MCF 10A (cell line): ENCODE measurements around the gene HBD. TPM values are rescaled to one million over a fixed set of nuclear protein-coding genes. Genes with fewer than 3 reads are reported as not detected.
A peak's percentile ranks its signal among the peaks of the same experiment; 100 is the strongest.
"Not testable (repeated sequence)": the region's sequence is repeated elsewhere in the genome, so short reads cannot be mapped to it uniquely, and the experiment has no call there.

ENCODE experiments used
- BruUV-seq: library from RNA; stranded (reverse); fragments of 400-500 nt; replicated peaks from 2 replicates; lab custom pipeline; 2021; lab: Mats Ljungman, UMichigan
- CTCF ChIA-PET: fragments of 300-600 bp; sonication (Branson Sonifier 250); formaldehyde crosslinking; extraction: SDS; loops from one replicate; lab custom pipeline; 2021; ENCODE audit warnings: antibody characterized with exemption, inconsistent platforms; lab: Yijun Ruan, JAX
- POLR2A ChIA-PET: fragments of 300-600, 350-650 bp; sonication (Branson Sonifier 250); formaldehyde crosslinking; extraction: SDS; loops from one replicate; lab custom pipeline; 2020; ENCODE audit warnings: antibody characterized with exemption, inconsistent platforms; lab: Yijun Ruan, JAX
- DNase-seq: peaks from one replicate; pipeline ENCODE4 v3.0.0-alpha.2; 2018; ENCODE audit not compliant: unreplicated experiment
- H3K27ac Mint-ChIP-seq: one replicate; pipeline ENCODE4 v1.8.0; 2022; ENCODE audit warnings: mild to moderate bottlenecking, low read depth, mixed read lengths; ENCODE audit not compliant: unreplicated experiment
- H3K27me3 Mint-ChIP-seq: one replicate; pipeline ENCODE4 v1.8.0; 2022; ENCODE audit warnings: mixed read lengths; ENCODE audit not compliant: insufficient read depth, unreplicated experiment
- H3K36me3 Mint-ChIP-seq: one replicate; pipeline ENCODE4 v1.8.0; 2022; ENCODE audit warnings: mild to moderate bottlenecking, moderate library complexity, mixed read lengths; ENCODE audit not compliant: insufficient read depth, unreplicated experiment
- H3K4me1 Mint-ChIP-seq: one replicate; pipeline ENCODE4 v1.8.0; 2022; ENCODE audit warnings: mixed read lengths; ENCODE audit not compliant: insufficient read depth, unreplicated experiment
- H3K4me3 Mint-ChIP-seq: one replicate; pipeline ENCODE4 v1.8.0; 2022; ENCODE audit warnings: mild to moderate bottlenecking, moderate library complexity, mixed read lengths; ENCODE audit not compliant: unreplicated experiment
- H3K9me3 Mint-ChIP-seq: one replicate; pipeline ENCODE4 v1.8.0; 2022; ENCODE audit warnings: mixed read lengths; ENCODE audit not compliant: unreplicated experiment
- CTCF ChIP-seq: fragments of 200-600 bp; IDR thresholded peaks from one replicate; pipeline ENCODE4 v1.8.0; 2022; ENCODE audit warnings: antibody characterized with exemption, mild to moderate bottlenecking; ENCODE audit not compliant: unreplicated experiment
- intact Hi-C: fragments of 100-400 bp; cut with micrococcal nuclease; formaldehyde crosslinking; loops from 2 replicates; pipeline ENCODE4 v1.14.1; 2022
- total RNA-seq: library from RNA; stranded (reverse); gene quantifications from 2 replicates; pipeline ENCODE4 v1.2.3, GENCODE V29; 2022

Gene HBD
- total RNA-seq, 1 experiment from 2014 or later, result not detected

- Mint-ChIP-seq H3K36me3 (no peaks in the 10 kb centered on the region), H3K4me3 (no peak overlapping the region), H3K4me1 (peaks cover 10% of the 10 kb centered on the region), H3K27ac (no peak overlapping the region), H3K9me3 (no peaks in the 10 kb centered on the region), H3K27me3 (peaks cover 17% of the 10 kb centered on the region)
- TF ChIP-seq CTCF, result no peak
- intact Hi-C loops, result no loop called here
- ChIA-PET CTCF (no interaction called here), POLR2A (no interaction called here)
- peak; percentile 13 for DNase-seq
- BruUV-seq, result no TSS peak
These were observed 24.4 kb upstream of the HBD start for GRCh38 chr11:5258543-5259262.

GRCh38 chr11:5257296-5257695 is 23.0 kb upstream of the HBD start:
- no peak for TF ChIP-seq CTCF
- no peaks in the 10 kb centered on the region for H3K36me3 Mint-ChIP-seq
- ChIA-PET CTCF (no interaction called here), POLR2A (no interaction called here)
- H3K9me3 Mint-ChIP-seq, result no peaks in the 10 kb centered on the region
- intact Hi-C loops, result no loop called here
- no peak overlapping the region for H3K27ac Mint-ChIP-seq
- no peak overlapping the region for H3K4me3 Mint-ChIP-seq
- BruUV-seq, result no TSS peak
- peaks cover 14% of the 10 kb centered on the region for H3K27me3 Mint-ChIP-seq
- peaks cover 10% of the 10 kb centered on the region for H3K4me1 Mint-ChIP-seq
- DNase-seq, result no peak

GRCh38 chr11:5254646-5255413 is 20.5 kb upstream of the HBD start, which contains the start of gene HBG2:
Gene HBG2 (minus strand): TSS chr11:5254781. CDS start chr11:5254728, 53 bp downstream.
- POLR2A ChIA-PET, CTCF ChIA-PET, H3K36me3 Mint-ChIP-seq, H3K9me3 Mint-ChIP-seq, intact Hi-C loops, BruUV-seq, H3K4me3 Mint-ChIP-seq, H3K27ac Mint-ChIP-seq: not testable (repeated sequence)
- H3K27me3 Mint-ChIP-seq, result peaks cover 20% of the 10 kb centered on the region
- peak; percentile 21 for DNase-seq
- peaks cover 15% of the 10 kb centered on the region for H3K4me1 Mint-ChIP-seq

GRCh38 chr11:5254023-5254422 is 19.7 kb upstream of the HBD start:
- POLR2A ChIA-PET, H3K9me3 Mint-ChIP-seq, DNase-seq, H3K27ac Mint-ChIP-seq, CTCF ChIA-PET, BruUV-seq, H3K36me3 Mint-ChIP-seq, H3K4me3 Mint-ChIP-seq, intact Hi-C loops: not testable (repeated sequence)
- peaks cover 20% of the 10 kb centered on the region for H3K27me3 Mint-ChIP-seq
- H3K4me1 Mint-ChIP-seq, result peaks cover 16% of the 10 kb centered on the region

GRCh38 chr11:5253440-5253839 is 19.2 kb upstream of the HBD start:
- BruUV-seq, H3K4me3 Mint-ChIP-seq, H3K27ac Mint-ChIP-seq, intact Hi-C loops, CTCF ChIA-PET, H3K36me3 Mint-ChIP-seq, POLR2A ChIA-PET, DNase-seq, H3K9me3 Mint-ChIP-seq: not testable (repeated sequence)
- peaks cover 20% of the 10 kb centered on the region for H3K27me3 Mint-ChIP-seq
- H3K4me1 Mint-ChIP-seq, result peaks cover 16% of the 10 kb centered on the region
